DMS153 (cell line): Measurements from ENCODE around the gene ABHD12.

Source experiments
- DNase-seq: peaks from one replicate; lab custom pipeline; 2025; lab: John Stamatoyannopoulos, UW

ABHD12 gene

DNA sequence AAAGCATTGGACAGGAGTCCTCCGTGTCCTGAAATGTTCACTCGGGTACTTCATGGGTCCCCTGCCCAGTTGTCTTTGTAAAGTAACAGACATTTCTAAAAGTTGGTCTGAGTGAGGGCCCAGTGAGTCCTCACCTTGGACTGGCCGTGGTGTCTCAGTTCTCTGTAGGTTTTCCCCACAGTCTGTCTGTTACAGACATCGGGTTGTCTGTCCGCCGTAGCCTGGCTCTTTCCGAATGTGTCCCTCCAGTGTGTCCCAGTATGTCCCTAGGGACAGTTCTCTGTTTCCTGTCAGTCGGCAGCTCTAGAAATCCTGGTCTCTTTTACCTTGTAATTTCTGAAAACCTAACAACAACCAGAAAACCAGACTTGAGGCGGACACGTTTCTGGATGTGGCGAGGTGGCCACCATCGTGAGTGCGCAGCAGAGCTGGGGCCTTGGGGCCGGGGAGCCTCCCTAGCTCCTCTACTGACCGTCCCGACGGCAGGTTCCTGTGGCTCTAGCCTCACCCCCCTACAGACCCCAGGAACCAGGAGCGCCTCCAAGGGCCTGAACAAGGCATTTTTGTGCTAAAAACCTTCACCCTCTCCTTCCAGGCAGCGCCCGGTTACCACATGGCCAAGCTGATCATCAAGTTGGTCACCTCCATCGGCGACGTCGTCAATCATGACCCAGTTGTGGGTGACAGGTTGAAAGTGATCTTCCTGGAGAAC lies 100.6 kb downstream of the ABHD12 start:
- DNase-seq, result no peak

GRCh38 chr20:25288291-25289181 lies 102.1 kb downstream of the ABHD12 start:
- DNase-seq, result no peak

- no peak for DNase-seq
Observed at GRCh38 chr20:25287631-25288290, 102.9 kb downstream of the ABHD12 start.

GRCh38 chr20:25286917-25287316 lies 103.7 kb downstream of the ABHD12 start:
- no peak for DNase-seq

- no peak for DNase-seq
Observed at GRCh38 chr20:25285856-25286798, 104.5 kb downstream of the ABHD12 start.

GRCh38 chr20:25285091-25285647 lies 105.5 kb downstream of the ABHD12 start:
- DNase-seq, result no peak

- DNase-seq, result no peak
Observed at GRCh38 chr20:25284131-25284601, 106.5 kb downstream of the ABHD12 start.

DNA sequence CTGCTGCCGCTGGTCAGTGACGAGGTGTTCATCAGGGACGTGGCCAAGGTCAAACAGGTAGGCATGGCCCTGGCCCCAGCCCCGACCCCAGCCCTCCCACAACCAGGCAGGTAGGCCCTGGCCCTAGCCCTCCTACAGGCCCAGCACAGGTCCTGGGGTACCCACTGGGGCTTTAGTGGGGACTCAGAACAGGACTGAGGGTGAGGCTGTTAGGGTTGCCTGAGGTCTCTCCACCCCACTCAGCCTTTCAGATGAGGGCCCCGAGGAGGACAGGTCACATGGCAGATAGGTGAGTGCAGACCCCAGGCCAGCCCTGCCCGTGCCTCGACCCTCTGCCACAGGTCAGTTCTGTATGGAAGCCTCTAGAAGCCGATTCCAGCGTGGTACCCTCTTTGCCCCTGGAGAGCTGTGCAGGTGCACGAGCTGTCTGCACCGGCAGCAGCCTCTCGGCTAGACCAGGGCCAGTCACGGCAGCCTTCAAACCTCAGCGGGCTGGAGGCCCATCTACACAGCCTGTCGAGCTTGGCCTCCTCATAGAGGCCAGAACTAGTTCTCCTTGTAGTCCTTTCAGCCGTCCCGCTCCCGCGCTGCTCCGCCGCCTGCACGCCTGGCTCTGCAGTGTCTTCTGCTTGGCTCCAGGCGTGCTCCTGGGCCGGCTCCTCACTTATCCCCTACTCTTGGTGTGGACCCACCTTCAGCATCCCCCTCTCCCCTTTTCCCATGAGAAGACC lies 107.2 kb downstream of the ABHD12 start:
- DNase-seq, result no peak

GRCh38 chr20:25282796-25283195 lies 107.8 kb downstream of the ABHD12 start:
- DNase-seq, result no peak

DNA sequence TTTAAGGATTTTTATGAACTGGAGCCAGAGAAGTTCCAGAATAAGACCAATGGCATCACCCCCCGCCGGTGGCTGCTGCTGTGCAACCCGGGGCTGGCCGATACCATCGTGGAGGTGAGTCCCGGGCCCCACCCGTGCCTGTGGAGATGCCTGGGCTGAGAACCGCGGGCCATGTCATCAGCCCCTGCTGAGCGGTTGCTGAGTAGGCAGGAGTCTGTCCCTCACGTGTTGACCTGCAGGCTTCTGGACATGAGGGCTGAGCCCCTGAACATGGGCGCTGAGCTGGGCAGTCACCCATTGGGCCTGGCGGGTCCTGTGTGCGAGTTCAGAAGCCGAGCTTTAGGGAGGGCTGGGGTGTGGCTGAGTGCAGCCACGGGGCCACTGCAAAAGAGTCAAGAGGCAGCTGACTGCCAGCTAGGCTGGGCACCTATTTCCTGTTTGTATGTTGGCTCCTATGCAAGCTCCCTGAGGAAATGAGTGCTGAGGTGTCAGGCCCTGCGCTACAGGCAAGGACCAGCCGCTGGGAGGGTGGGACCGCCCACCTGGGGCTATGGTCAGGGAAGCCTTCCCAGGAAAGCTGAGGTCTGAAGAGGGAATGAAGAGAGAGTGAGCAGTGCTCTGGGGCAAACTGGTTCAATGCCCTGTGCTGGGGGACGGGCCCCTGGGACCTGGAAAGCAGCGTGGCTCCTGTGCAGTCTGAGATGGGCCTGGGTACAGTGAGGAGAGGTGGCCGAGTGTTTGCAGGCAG lies 108.4 kb downstream of the ABHD12 start:
- DNase-seq, result no peak

DNA sequence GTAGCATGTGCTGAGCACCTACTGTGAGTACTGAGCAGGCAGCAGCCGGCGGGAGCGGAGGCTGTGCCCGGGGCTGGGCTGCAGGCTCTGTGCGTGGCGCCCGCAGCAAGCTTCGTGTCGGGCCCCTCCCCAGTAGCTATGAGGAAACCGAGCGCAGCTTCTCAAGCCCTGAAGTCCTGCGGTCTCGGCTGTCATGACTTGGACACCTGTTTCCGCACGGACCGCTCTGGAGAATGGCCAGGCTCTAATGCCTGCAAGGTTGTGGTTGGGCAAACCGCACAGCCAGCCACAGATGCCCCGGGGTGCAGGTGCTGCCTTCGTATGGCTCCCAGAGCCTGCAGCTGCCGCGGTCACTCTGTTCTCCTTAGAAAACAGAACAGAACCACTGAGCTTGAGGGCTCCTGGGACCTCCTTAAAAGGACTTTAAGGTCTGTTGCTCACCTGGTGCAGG lies 109.1 kb downstream of the ABHD12 start:
- DNase-seq, result peak; percentile 20

DNA sequence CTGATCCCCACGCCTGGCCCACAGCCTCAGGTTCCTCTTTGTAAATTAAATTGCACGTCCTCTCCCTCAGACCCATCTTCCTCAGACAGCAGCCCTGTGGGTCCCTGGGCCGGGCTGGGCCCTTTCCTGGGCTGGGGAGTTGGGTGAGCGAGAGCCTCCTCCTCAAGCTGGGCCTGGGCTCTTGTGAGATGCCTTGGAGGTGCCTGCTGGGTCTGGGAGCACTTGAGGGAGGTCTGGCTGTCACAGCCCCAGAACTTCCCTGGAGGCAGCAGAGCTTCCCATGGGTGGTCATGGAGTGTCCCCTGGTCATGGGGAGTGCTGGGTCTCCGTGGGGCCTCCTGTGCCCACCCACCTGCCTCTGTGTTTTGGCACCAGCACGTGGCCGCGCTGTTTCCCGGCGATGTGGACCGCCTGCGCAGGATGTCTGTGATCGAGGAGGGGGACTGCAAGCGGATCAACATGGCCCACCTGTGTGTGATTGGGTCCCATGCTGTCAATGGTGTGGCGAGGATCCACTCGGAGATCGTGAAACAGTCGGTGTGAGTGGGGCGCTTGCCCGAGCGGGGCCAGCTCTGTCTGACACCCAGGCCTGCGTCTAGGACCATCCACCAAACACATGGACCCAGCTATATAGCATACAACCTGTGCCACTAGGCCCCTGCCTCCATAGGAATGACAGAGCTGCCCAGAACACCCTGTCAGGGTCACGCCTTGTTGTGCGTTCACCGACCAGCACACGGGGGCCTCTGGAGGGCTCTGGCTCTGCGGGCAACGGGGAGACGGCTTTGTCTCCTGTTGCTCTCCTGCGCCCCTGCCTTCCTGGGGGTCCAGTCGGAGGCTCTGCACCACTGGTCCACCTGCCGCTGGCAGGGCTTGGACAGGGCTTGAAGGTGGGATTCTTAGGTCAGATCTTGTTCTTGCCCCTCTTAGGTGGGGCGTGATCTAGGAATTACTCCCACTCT lies 109.8 kb downstream of the ABHD12 start:
- DNase-seq, result no peak

GRCh38 chr20:25280051-25280573 lies 110.5 kb downstream of the ABHD12 start:
- peak; percentile 79 for DNase-seq

DNA sequence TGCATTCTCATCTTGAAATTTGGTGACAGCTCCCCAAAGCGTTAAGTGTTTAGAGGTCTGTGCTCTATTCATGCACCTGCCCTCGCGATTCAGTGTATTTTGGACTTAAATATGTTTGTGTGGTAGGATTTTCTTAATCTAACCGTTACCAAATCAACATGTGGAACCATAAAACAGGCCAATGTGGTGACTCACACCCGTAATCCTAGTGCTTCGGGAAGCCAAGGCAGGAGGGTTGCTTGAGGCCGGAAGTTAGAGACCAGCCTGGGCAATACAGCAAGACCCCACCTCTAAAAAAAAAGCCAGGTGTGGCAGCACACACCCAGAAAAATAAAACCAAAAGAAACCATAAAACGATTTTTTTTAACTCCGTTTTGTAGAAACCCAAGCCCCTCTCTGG lies 111.2 kb downstream of the ABHD12 start:
- no peak for DNase-seq

- no peak for DNase-seq
Observed at GRCh38 chr20:25278636-25279361, 111.8 kb downstream of the ABHD12 start.

DNA sequence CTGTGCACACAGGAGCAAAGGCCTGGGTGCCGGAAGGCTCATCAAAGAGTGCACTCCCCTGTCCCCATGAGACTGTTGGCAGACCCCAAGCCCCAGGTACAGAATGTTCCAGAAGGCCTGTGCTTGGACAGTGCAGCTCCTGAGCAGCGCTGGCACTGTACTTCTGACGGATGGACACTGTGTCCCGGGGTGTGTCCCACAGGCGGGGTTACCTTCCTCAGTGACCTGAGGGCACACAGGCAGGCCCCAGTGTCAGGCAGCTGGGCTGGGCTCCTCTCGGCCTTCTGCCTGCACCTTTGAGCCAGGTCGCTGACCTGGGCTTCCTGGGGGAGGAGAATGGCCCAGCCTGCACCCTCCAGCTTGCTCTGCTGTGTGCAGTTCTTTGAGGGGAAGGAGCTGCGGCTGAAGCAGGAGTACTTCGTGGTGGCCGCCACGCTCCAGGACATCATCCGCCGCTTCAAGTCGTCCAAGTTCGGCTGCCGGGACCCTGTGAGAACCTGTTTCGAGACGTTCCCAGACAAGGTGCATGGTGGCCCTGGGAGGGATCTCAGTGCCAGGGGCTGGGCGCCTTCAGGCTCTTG lies 112.6 kb downstream of the ABHD12 start:
- DNase-seq, result no peak
